ENCODE data around the gene ADGRF1.

GRCh38 chr6:47064274-47064673 is 22.1 kb upstream of the ADGRF1 start:
- TF ChIP-seq CTCF (IDR thresholded peaks at IDR 0.05) (no peak), POLR2A (IDR thresholded peaks at IDR 0.05) (no peak), EP300 (IDR thresholded peaks at IDR 0.05) (no peak)

Measured in tibial nerve (tissue), 4 donors.